Measurements from ENCODE around the gene C10orf90. TPM values are rescaled to one million over a fixed set of nuclear protein-coding genes. Genes with fewer than 3 reads are reported as not detected.

The C10orf90 gene
- total RNA-seq, 1 experiment from 2014 or later, result not detected

- Histone ChIP-seq H4K20me1 (ENCODE audit: control insufficient read depth, insufficient read depth, insufficient read length) (no peaks in the 10 kb centered on the region), H3K9me3 (ENCODE audit: control insufficient read depth, low read depth, low read length) (no peaks in the 10 kb centered on the region), H4K8ac (replicated peaks; ENCODE audit: insufficient read length, low read depth, low read length) (no peak overlapping the region), H2BK120ac (ENCODE audit: low read depth, low read length, poor library complexity, severe bottlenecking) (no peak overlapping the region), H3K4me2 (ENCODE audit: insufficient read depth, insufficient read length, low read length) (no peak overlapping the region), H2AK5ac (ENCODE audit: insufficient read length, low read length) (no peak overlapping the region), H3K79me1 (ENCODE audit: insufficient read depth, low read depth, low read length, poor library complexity, severe bottlenecking) (no peaks in the 10 kb centered on the region), H4K91ac (ENCODE audit: insufficient read length, low read depth, low read length) (no peak overlapping the region), H3K9ac (ENCODE audit: extremely low read depth, insufficient read length, low read length) (no peak overlapping the region), H3K27me3 (ENCODE audit: insufficient read depth, low read length) (no peaks in the 10 kb centered on the region), H3K4me1 (ENCODE audit: insufficient read depth, low read length) (no peaks in the 10 kb centered on the region), H2AFZ (ENCODE audit: low read length) (no peak overlapping the region), H3K27ac (ENCODE audit: insufficient read length, low read depth, low read length) (no peak overlapping the region), H3K23me2 (ENCODE audit: insufficient read length, low read depth, low read length, poor library complexity, severe bottlenecking) (no peaks in the 10 kb centered on the region), H3K79me2 (ENCODE audit: insufficient read depth, low read length) (no peaks in the 10 kb centered on the region), H3K14ac (ENCODE audit: insufficient read depth, low read length) (no peak overlapping the region), H3T11ph (ENCODE audit: low read length) (no peak overlapping the region), H3K4ac (ENCODE audit: low read depth, low read length) (no peak overlapping the region), H3K18ac (ENCODE audit: insufficient read length, low read depth, low read length) (no peak overlapping the region), H2BK5ac (ENCODE audit: insufficient read length, low read length) (no peak overlapping the region), H4K5ac (ENCODE audit: insufficient read length, low read depth, low read length) (no peak overlapping the region), H2BK15ac (ENCODE audit: low read depth, low read length) (no peak overlapping the region), H3K56ac (ENCODE audit: insufficient read length, low read depth, low read length) (no peak overlapping the region), H2BK12ac (ENCODE audit: insufficient read length, low read depth, low read length) (no peak overlapping the region), H2BK20ac (ENCODE audit: low read depth, low read length, poor library complexity, severe bottlenecking) (no peak overlapping the region), H3K23ac (ENCODE audit: insufficient read length, low read depth, low read length) (no peak overlapping the region)
- DNase-seq, result no peak
- Mint-ChIP-seq H3K36me3 (ENCODE audit: insufficient read depth in 1 of 3, low read depth in 3 of 3) (no peaks in the 10 kb centered on the region; a peak in 1 of 7 replicates), H3K4me1 (peaks cover 2 to 13% of the 10 kb centered on the region in 2 experiments), H3K27me3 (ENCODE audit: low read depth) (no peaks in the 10 kb centered on the region; the same call in 1 of the 2 replicates), H3K9me3 (no peaks in the 10 kb centered on the region; a peak in 2 of 5 replicates), H3K27ac (no peak overlapping the region), H3K4me3 (no peak overlapping the region)
- no peak for TF ChIP-seq CTCF (conservative IDR thresholded peaks at IDR 0.05)
- WGBS (ENCODE audit: extremely low coverage, insufficient read length, low lambda C conversion rate), result no CpG with 5 or more reads among the region's 6 CpGs
Measured at GRCh38 chr10:126516515-126516914, 154.0 kb downstream of the C10orf90 start.

All from H9 (cell line).